ENCODE data around the gene SERPINH1. TPM values are rescaled to one million over a fixed set of nuclear protein-coding genes. Genes with fewer than 3 reads are reported as not detected.
A peak's percentile ranks its signal among the peaks of the same experiment; 100 is the strongest.

The SERPINH1 gene
- total and polyA plus RNA-seq, 5 donors from 2014 or later, result 1.2 to 4.5 (median 3.4) TPM

- Mint-ChIP-seq H3K36me3 (no peaks in the 10 kb centered on the region), H3K4me1 (peaks cover 0 to 10% (median 0%) of the 10 kb centered on the region in 4 donors)
- ATAC-seq (ENCODE audit: low read depth in 2 of 2), result no peak
Measured at GRCh38 chr11:75553182-75553581, 8.9 kb upstream of the SERPINH1 start.

GRCh38 chr11:75553889-75554257, 8.2 kb upstream of the SERPINH1 start:
- Mint-ChIP-seq H3K27ac (no peak overlapping the region), H3K9me3 (no peaks in the 10 kb centered on the region), H3K27me3 (peaks cover 13% of the 10 kb centered on the region), H3K36me3 (no peaks in the 10 kb centered on the region), H3K4me3 (no peak overlapping the region), H3K4me1 (peaks cover 0 to 10% (median 0%) of the 10 kb centered on the region in 4 donors)
- Histone ChIP-seq H3K27ac (ENCODE audit: insufficient read depth, low read length, poor library complexity, severe bottlenecking) (no peak overlapping the region), H3K4me3 (ENCODE audit: low read depth, low read length) (no peak overlapping the region), H3K9me3 (ENCODE audit: control insufficient read depth in 2 of 2, low read length in 2 of 2) (no peaks in the 10 kb centered on the region), H3K4me1 (ENCODE audit: control insufficient read depth, insufficient read depth, low read length, poor library complexity, severe bottlenecking) (no peaks in the 10 kb centered on the region), H3K27me3 (ENCODE audit: control insufficient read depth, insufficient read depth, low read length) (no peaks in the 10 kb centered on the region), H3K36me3 (ENCODE audit: control insufficient read depth, insufficient read depth, low read length) (no peaks in the 10 kb centered on the region)
- DNase-seq, result no peak
- ATAC-seq (ENCODE audit: low read depth in 2 of 2), result no peak

More at GRCh38 chr11:75553182-75553581, 8.9 kb upstream of the SERPINH1 start:
- Mint-ChIP-seq H3K4me3 (no peak overlapping the region), H3K27ac (no peak overlapping the region), H3K27me3 (peaks cover 13% of the 10 kb centered on the region), H3K9me3 (no peaks in the 10 kb centered on the region)
- H3K4me1 ChIP-seq (ENCODE audit: control insufficient read depth, insufficient read depth, low read length, poor library complexity, severe bottlenecking), result no peaks in the 10 kb centered on the region
- no peak for DNase-seq
- no peaks in the 10 kb centered on the region for H3K36me3 ChIP-seq (ENCODE audit: control insufficient read depth, insufficient read depth, low read length)
- no peak overlapping the region for H3K4me3 ChIP-seq (ENCODE audit: low read depth, low read length)
- no peaks in the 10 kb centered on the region for H3K9me3 ChIP-seq (ENCODE audit: control insufficient read depth in 2 of 2, low read length in 2 of 2)
- no peaks in the 10 kb centered on the region for H3K27me3 ChIP-seq (ENCODE audit: control insufficient read depth, insufficient read depth, low read length)
- H3K27ac ChIP-seq (ENCODE audit: insufficient read depth, low read length, poor library complexity, severe bottlenecking), result no peak overlapping the region

- DNase-seq (no peak), ATAC-seq (ENCODE audit: low read depth in 2 of 2) (no peak)
- H3K27ac ChIP-seq (ENCODE audit: insufficient read depth, low read length, poor library complexity, severe bottlenecking), result no peak overlapping the region
- H3K27me3 Mint-ChIP-seq, result peaks cover 9% of the 10 kb centered on the region
- H3K4me1 ChIP-seq (ENCODE audit: control insufficient read depth, insufficient read depth, low read length, poor library complexity, severe bottlenecking), result no peaks in the 10 kb centered on the region
- H3K27me3 ChIP-seq (ENCODE audit: control insufficient read depth, insufficient read depth, low read length), result no peaks in the 10 kb centered on the region
- no peak overlapping the region for H3K4me3 ChIP-seq (ENCODE audit: low read depth, low read length)
- no peaks in the 10 kb centered on the region for H3K36me3 ChIP-seq (ENCODE audit: control insufficient read depth, insufficient read depth, low read length)
- H3K9me3 ChIP-seq (ENCODE audit: control insufficient read depth in 2 of 2, low read length in 2 of 2), result no peaks in the 10 kb centered on the region
- no peak overlapping the region for H3K27ac Mint-ChIP-seq
- H3K9me3 Mint-ChIP-seq, result no peaks in the 10 kb centered on the region
- H3K4me3 Mint-ChIP-seq, result no peak overlapping the region
- H3K36me3 Mint-ChIP-seq, result no peaks in the 10 kb centered on the region
- H3K4me1 Mint-ChIP-seq, result peaks cover 0 to 5% (median 0%) of the 10 kb centered on the region in 4 donors
Measured at GRCh38 chr11:75554258-75555022, 7.6 kb upstream of the SERPINH1 start.

- ATAC-seq (ENCODE audit: low read depth in 2 of 2), result no peak
- no peak overlapping the region for H3K27ac Mint-ChIP-seq
- no peak overlapping the region for H3K27ac ChIP-seq (ENCODE audit: insufficient read depth, low read length, poor library complexity, severe bottlenecking)
Measured at GRCh38 chr11:75555079-75555811, 6.8 kb upstream of the SERPINH1 start.

GRCh38 chr11:75556275-75556674, 5.8 kb upstream of the SERPINH1 start:
- H3K4me3 Mint-ChIP-seq, result no peak overlapping the region
- H3K36me3 Mint-ChIP-seq, result no peaks in the 10 kb centered on the region
- H3K27ac Mint-ChIP-seq, result no peak overlapping the region
- no peak for DNase-seq
- H3K4me1 ChIP-seq (ENCODE audit: control insufficient read depth, insufficient read depth, low read length, poor library complexity, severe bottlenecking), result peaks cover 1% of the 10 kb centered on the region
- H3K27me3 ChIP-seq (ENCODE audit: control insufficient read depth, insufficient read depth, low read length), result no peaks in the 10 kb centered on the region
- H3K9me3 ChIP-seq (ENCODE audit: control insufficient read depth in 2 of 2, low read length in 2 of 2), result no peaks in the 10 kb centered on the region
- H3K9me3 Mint-ChIP-seq, result no peaks in the 10 kb centered on the region
- no peak overlapping the region for H3K4me3 ChIP-seq (ENCODE audit: low read depth, low read length)
- H3K27me3 Mint-ChIP-seq, result peaks cover 7% of the 10 kb centered on the region
- ATAC-seq (ENCODE audit: low read depth in 2 of 2), result no peak
- H3K36me3 ChIP-seq (ENCODE audit: control insufficient read depth, insufficient read depth, low read length), result no peaks in the 10 kb centered on the region
- H3K27ac ChIP-seq (ENCODE audit: insufficient read depth, low read length, poor library complexity, severe bottlenecking), result no peak overlapping the region
- peaks cover 0 to 6% (median 4%) of the 10 kb centered on the region in 4 donors for H3K4me1 Mint-ChIP-seq

More at GRCh38 chr11:75555079-75555811, 6.8 kb upstream of the SERPINH1 start:
- no peaks in the 10 kb centered on the region for H3K36me3 ChIP-seq (ENCODE audit: control insufficient read depth, insufficient read depth, low read length)
- H3K4me3 ChIP-seq (ENCODE audit: low read depth, low read length), result no peak overlapping the region
- H3K27me3 Mint-ChIP-seq, result peaks cover 7% of the 10 kb centered on the region
- no peaks in the 10 kb centered on the region for H3K9me3 Mint-ChIP-seq
- no peaks in the 10 kb centered on the region for H3K9me3 ChIP-seq (ENCODE audit: control insufficient read depth in 2 of 2, low read length in 2 of 2)
- H3K36me3 Mint-ChIP-seq, result no peaks in the 10 kb centered on the region
- H3K27me3 ChIP-seq (ENCODE audit: control insufficient read depth, insufficient read depth, low read length), result no peaks in the 10 kb centered on the region
- no peaks in the 10 kb centered on the region for H3K4me1 Mint-ChIP-seq
- no peak overlapping the region for H3K4me3 Mint-ChIP-seq
- no peak for DNase-seq
- H3K4me1 ChIP-seq (ENCODE audit: control insufficient read depth, insufficient read depth, low read length, poor library complexity, severe bottlenecking), result no peaks in the 10 kb centered on the region

GRCh38 chr11:75557666-75558494, 4.2 kb upstream of the SERPINH1 start:
- H3K36me3 ChIP-seq (ENCODE audit: control insufficient read depth, insufficient read depth, low read length), result no peaks in the 10 kb centered on the region
- peaks cover 14% of the 10 kb centered on the region for H3K4me1 ChIP-seq (ENCODE audit: control insufficient read depth, insufficient read depth, low read length, poor library complexity, severe bottlenecking)
- Mint-ChIP-seq H3K4me3 (peak overlapping the region in 2 of 4 donors; percentile 61 to 68), H3K36me3 (no peaks in the 10 kb centered on the region), H3K9me3 (no peaks in the 10 kb centered on the region), H3K27me3 (peaks cover 7% of the 10 kb centered on the region), H3K27ac (no peak overlapping the region), H3K4me1 (peaks cover 0 to 20% (median 12%) of the 10 kb centered on the region in 4 donors)
- H3K4me3 ChIP-seq (ENCODE audit: low read depth, low read length), result no peak overlapping the region
- no peaks in the 10 kb centered on the region for H3K9me3 ChIP-seq (ENCODE audit: control insufficient read depth in 2 of 2, low read length in 2 of 2)
- ATAC-seq (ENCODE audit: low read depth in 2 of 2), result no peak
- no peak overlapping the region for H3K27ac ChIP-seq (ENCODE audit: insufficient read depth, low read length, poor library complexity, severe bottlenecking)
- no peaks in the 10 kb centered on the region for H3K27me3 ChIP-seq (ENCODE audit: control insufficient read depth, insufficient read depth, low read length)
- no peak for DNase-seq

- peaks cover 7% of the 10 kb centered on the region for H3K27me3 Mint-ChIP-seq
- H3K4me1 ChIP-seq (ENCODE audit: control insufficient read depth, insufficient read depth, low read length, poor library complexity, severe bottlenecking), result peaks cover 22% of the 10 kb centered on the region
- no peak for DNase-seq
- ATAC-seq (ENCODE audit: low read depth in 2 of 2), result no peak
- no peaks in the 10 kb centered on the region for H3K36me3 ChIP-seq (ENCODE audit: control insufficient read depth, insufficient read depth, low read length)
- H3K27ac Mint-ChIP-seq, result no peak overlapping the region
- no peaks in the 10 kb centered on the region for H3K27me3 ChIP-seq (ENCODE audit: control insufficient read depth, insufficient read depth, low read length)
- H3K4me1 Mint-ChIP-seq, result peaks cover 0 to 33% (median 20%) of the 10 kb centered on the region in 4 donors
- no peaks in the 10 kb centered on the region for H3K9me3 ChIP-seq (ENCODE audit: control insufficient read depth in 2 of 2, low read length in 2 of 2)
- no peaks in the 10 kb centered on the region for H3K36me3 Mint-ChIP-seq
- no peak overlapping the region for H3K27ac ChIP-seq (ENCODE audit: insufficient read depth, low read length, poor library complexity, severe bottlenecking)
- H3K4me3 ChIP-seq (ENCODE audit: low read depth, low read length), result no peak overlapping the region
- no peaks in the 10 kb centered on the region for H3K9me3 Mint-ChIP-seq
- H3K4me3 Mint-ChIP-seq, result peak overlapping the region in 2 of 4 donors; percentile 45 to 75
Measured at GRCh38 chr11:75558939-75559843, 2.9 kb upstream of the SERPINH1 start.

Data from CD4-positive, CD25-positive, alpha-beta regulatory T cell (primary cell).